Stimulated activated naive B cell treated with anti-CD40 and anti-IgM and Interleukin-4, amounts not matched to agents 10 μg/mL and 1 μg/mL and 100 μg/mL, for 72 hours (primary cell): ENCODE results near the gene TSHZ3.

Experiments
- ATAC-seq, 2 donors: fragments of 150-1000 bp; cut with Tn5 transposase; replicated peaks; 2 replicates each; pipeline ENCODE4 v1.10.0; 2021; ENCODE audit warnings: moderate library complexity in 1 of 2
- DNase-seq: peaks from one replicate; pipeline ENCODE4 v3.0.0; 2021
- H3K27ac Mint-ChIP-seq: one replicate; pipeline ENCODE4 v1.8.0; 2022; ENCODE audit warnings: mild to moderate bottlenecking, mixed read lengths
- H3K27me3 Mint-ChIP-seq, 2 donors: one replicate each; pipeline ENCODE4 v1.8.0; 2022; ENCODE audit warnings: mixed read lengths in 2 of 2
- H3K36me3 Mint-ChIP-seq, 2 donors: one replicate each; pipeline ENCODE4 v1.8.0; 2022; ENCODE audit warnings: mixed read lengths in 2 of 2, mild to moderate bottlenecking in 1 of 2
- H3K4me1 Mint-ChIP-seq, 2 donors: one replicate each; pipeline ENCODE4 v1.8.0; 2022; ENCODE audit warnings: mixed read lengths in 2 of 2, mild to moderate bottlenecking in 1 of 2
- H3K4me3 Mint-ChIP-seq, 2 donors: one replicate each; pipeline ENCODE4 v1.8.0; 2022; ENCODE audit warnings: mild to moderate bottlenecking in 2 of 2, mixed read lengths in 2 of 2, moderate library complexity in 1 of 2
- H3K9me3 Mint-ChIP-seq, 2 donors: one replicate each; pipeline ENCODE4 v1.8.0; 2022; ENCODE audit warnings: mixed read lengths in 2 of 2, mild to moderate bottlenecking in 1 of 2

Gene TSHZ3

DNA sequence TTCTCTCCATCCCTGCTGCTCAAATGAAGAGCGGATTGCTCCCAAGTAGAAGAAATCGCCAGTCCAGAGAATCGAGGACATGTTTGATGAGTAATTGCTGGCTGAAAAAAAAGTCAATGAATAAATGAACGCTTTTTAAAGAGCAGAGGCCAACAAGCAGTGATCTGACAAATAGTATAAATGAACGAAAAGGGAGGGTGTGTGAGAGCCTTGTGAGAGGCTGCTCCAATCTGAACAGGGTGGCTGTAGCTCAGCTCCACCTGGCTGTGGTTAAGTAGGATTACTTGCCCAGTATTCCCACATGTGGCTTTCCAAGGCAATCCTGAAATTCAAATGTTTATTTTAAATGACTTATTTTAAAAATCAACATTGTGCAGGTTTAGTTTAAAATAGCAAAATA, 117.1 kb downstream of the TSHZ3 start:
- Mint-ChIP-seq H3K36me3 (no peaks in the 10 kb centered on the region), H3K4me3 (no peak overlapping the region), H3K27me3 (no peaks in the 10 kb centered on the region), H3K27ac (no peak overlapping the region), H3K4me1 (no peaks in the 10 kb centered on the region), H3K9me3 (no peaks in the 10 kb centered on the region)
- ATAC-seq (no peak), DNase-seq (no peak)

DNA sequence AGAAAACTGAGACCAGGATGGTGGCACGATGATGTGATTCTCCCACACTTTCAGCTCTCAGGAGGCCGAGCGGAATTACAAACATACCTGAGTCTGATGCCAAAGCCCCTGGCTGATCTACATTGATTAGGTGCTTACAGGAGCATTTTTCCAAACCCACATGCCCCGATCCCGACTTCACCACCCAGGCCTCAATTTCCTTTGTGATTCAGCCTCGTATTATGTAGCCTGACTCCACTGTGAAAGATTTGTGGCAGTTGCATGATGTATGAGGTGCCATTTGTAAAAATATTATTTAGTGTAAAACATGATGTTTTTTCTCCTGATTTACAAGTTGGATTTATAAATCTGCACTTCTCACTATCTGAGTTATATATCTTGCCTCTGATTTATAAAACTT, 118.0 kb downstream of the TSHZ3 start:
- H3K4me3 Mint-ChIP-seq: no peak overlapping the region
- peaks cover 0 to 4% of the 10 kb centered on the region in 2 donors for H3K9me3 Mint-ChIP-seq
- no peak overlapping the region for H3K27ac Mint-ChIP-seq
- H3K27me3 Mint-ChIP-seq: no peaks in the 10 kb centered on the region
- no peaks in the 10 kb centered on the region for H3K4me1 Mint-ChIP-seq
- DNase-seq: no peak
- ATAC-seq: no peak
- no peaks in the 10 kb centered on the region for H3K36me3 Mint-ChIP-seq

DNA sequence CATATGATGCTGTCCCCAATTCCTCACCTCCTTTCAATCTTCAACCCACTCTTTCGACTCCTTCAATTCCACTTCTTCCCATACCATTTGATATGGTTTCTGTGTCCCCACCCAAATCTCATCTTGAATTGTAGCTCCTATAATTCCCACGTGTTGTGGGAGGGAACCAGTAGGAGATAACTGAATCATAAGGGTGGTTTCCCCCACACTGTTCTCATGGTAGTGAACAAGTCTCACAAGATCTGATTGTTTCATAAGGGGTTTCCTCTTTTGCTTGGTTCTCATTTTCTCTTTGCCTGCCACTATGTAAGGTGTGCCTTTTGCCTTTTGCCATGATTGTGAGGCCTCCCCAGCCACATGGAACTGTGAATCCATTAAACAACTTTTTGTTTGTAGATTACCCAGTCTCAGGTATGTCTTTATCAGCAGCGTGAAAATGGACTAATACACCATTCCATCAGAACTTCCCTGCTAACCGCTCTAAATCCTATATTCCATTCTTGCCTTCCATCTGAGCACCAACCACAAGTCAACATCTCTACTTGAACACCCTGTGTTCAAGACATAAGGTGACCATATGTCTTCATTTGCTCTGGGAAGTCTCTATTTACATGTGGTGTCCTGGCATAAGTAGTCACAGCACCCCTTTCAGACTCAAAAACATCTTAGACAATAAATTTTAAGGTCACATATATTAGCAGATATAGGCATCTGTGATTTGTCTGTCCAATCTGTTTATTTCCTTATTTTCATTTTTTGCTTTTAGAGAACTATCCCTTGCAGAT, 122.9 kb downstream of the TSHZ3 start:
- no peak overlapping the region for H3K4me3 Mint-ChIP-seq
- peaks cover 6 to 7% of the 10 kb centered on the region in 2 donors for H3K9me3 Mint-ChIP-seq
- DNase-seq: no peak
- H3K4me1 Mint-ChIP-seq: no peaks in the 10 kb centered on the region
- ATAC-seq: no peak
- H3K27me3 Mint-ChIP-seq: no peaks in the 10 kb centered on the region
- H3K36me3 Mint-ChIP-seq: no peaks in the 10 kb centered on the region
- H3K27ac Mint-ChIP-seq: no peak overlapping the region
